ENCODE results near the gene PRIM1.
"Not testable (repeated sequence)": the region's sequence is repeated elsewhere in the genome, so short reads cannot be mapped to it uniquely, and the experiment has no call there.

The PRIM1 gene

GRCh38 chr12:56751712-56752598 lies at the start of gene PRIM1:
TSS of gene PRIM1 (minus strand) at chr12:56752323. CDS start at chr12:56752298, 25 bp downstream.
- peak; percentile 80 for DNase-seq

GRCh38 chr12:56800221-56800620 lies 48.1 kb upstream of the PRIM1 start:
- DNase-seq = no peak

GRCh38 chr12:56799345-56799744 lies 47.2 kb upstream of the PRIM1 start:
- DNase-seq = not testable (repeated sequence)

DNA sequence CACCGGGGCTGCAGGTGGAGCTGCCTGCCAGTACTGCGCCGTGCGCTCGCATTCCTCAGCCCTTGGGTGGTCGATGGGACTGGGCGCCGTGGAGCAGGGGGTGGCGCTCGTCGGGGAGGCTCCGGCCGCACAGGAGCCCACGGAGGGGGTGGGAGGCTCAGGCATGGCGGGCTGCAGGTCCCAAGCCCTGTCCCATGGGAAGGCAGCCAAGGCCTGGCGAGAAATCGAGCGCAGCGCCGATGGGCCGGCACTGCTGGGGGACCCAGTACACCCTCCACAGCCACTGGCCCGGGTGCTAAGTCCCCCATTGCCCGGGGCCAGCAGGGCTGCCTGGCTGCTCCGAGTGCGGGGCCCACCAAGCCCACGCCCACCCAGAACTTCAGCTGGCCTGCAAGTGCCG lies 43.7 kb upstream of the PRIM1 start:
- not testable (repeated sequence) for DNase-seq

DNA sequence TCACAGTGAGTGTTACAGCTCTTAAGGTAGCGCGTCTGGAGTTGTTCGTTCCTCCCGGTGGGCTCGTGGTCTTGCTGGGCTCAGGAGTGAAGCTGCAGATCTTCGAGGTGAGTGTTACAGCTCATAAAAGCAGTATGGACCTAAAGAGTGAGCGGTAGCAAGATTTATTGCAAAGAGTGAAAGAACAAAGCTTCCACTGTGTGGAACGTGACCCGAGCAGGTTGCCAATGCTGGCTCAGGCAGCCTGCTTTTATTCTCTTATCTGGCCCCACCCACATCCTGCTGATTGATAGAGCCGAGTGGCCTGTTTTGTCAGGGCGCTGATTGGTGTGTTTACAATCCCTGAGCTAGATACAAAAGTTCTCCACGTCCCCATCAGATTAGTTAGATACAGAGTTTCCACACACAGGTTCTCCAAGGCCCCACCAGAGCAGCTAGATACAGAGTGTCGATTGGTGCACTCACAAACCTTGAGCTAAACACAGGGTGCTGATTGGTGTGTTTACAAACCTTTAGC lies 43.0 kb upstream of the PRIM1 start:
- not testable (repeated sequence) for DNase-seq

GRCh38 chr12:56793124-56793523 lies 41.0 kb upstream of the PRIM1 start:
- DNase-seq = not testable (repeated sequence)

DNA sequence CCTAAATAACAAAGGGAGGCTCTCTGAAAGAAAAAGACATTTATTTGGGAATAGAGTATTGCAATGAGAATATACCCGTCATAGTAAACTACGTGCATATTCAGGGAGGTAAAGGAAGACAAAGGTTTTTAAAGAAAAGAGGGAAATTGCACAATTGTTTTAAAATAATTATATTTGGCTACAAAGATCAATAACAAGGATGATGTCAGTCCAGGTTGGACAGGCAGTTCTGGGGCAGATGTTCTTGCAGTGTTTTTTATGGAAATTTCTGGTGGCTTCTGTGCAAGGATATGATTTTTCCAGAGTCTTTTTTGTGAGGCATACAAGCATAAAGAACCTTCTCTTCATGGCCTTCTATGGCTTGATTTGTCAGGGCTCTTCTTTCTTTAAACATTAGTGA lies 40.6 kb upstream of the PRIM1 start:
- DNase-seq = no peak

DNA sequence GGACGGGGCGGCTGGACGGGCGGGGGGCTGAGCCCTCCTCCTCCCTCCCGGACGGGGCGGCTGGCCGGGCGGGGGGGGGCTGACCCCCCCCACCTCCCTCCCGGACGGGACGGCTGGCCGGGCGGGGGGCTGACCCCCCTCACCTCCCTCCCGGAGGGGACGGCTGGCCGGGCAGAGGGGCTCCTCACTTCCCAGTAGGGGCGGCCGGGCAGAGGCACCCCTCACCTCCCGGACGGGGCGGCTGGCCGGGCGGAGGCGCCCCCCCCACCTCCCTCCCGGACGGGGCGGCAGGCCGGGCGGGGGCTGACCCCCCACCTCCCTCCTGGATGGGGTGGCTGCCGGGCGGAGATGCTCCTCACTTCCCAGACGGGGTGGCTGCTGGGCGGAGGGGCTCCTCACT lies 37.3 kb upstream of the PRIM1 start:
- not testable (repeated sequence) for DNase-seq

GRCh38 chr12:56787498-56787897 lies 35.4 kb upstream of the PRIM1 start:
- DNase-seq = no peak

- DNase-seq = no peak
Observed at GRCh38 chr12:56785874-56786273, 33.8 kb upstream of the PRIM1 start.

- no peak for DNase-seq
Observed at GRCh38 chr12:56785141-56785865, 33.2 kb upstream of the PRIM1 start.

DNA sequence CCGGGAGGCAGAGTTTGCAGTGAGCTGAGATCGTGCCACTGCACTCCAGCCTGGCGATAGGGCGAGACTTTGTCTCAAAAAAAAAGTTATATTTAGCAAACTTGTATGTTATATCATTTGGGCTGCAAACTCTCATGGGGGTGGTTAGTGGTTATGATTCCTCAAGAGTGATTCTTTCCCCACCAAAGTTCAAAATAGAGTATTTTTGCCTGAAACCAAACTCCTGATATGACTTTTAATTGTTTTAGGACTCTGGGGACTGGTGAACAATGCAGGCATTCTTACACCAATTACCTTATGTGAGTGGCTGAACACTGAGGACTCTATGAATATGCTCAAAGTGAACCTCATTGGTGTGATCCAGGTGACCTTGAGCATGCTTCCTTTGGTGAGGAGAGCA lies 29.6 kb upstream of the PRIM1 start:
- DNase-seq = no peak

DNA sequence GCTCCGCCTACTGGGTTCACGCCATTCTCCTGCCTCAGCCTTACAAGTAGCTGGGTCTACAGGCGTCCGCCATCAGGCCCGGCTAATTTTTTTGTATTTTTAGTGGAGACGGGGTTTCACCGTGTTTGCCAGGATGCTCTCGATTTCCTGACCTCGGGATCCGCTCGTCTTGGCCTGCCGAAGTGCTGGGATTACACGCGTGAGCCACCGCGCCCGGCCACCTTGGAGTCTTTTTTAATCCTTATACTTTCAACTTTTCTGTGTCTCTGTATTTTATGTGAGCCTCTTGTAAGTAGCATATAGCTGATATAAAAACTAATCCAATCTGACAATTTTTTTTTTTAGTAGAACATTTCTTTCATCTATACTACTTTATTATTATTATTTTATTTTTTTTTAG lies 26.6 kb upstream of the PRIM1 start:
- no peak for DNase-seq

DNA sequence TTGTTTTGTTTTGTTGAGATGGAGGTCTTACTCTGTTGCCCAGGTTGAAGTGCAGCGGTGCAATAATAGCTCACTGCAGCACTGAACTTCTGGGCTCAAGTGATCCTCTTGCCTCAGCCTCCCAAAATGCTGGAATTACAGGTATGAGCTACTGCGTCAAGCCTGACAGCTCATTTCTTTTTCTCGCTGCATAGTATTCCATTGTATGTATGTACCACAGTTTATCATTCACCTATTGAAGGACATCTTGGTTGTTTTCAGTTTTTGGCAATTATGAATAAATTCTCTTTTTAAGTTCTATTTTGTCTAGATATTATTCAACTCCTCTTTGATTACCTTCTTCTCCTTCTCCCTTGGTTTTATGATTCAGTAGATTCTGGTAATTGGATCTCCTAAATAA lies 24.5 kb upstream of the PRIM1 start:
- no peak for DNase-seq

DNA sequence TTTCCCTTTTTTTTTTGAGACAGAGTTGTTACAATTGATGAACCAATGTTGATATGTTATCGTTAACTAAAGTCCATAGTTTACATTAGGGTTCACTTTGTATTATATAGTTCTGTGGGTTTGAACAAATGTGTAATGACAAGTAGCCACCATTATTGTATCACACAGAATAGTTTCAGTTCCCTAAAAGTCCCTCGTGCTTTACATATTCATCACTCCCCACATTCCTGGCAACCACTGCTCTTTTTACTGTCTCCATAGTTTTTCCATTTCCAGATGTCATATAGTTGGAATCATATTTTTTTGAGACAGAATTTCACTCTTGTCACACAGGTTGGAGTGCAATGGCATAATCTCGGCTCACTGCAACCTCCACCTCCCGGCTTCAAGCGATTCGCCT lies 23.5 kb upstream of the PRIM1 start:
- no peak for DNase-seq

GRCh38 chr12:56773113-56773512 lies 21.0 kb upstream of the PRIM1 start:
- DNase-seq = no peak

DNA sequence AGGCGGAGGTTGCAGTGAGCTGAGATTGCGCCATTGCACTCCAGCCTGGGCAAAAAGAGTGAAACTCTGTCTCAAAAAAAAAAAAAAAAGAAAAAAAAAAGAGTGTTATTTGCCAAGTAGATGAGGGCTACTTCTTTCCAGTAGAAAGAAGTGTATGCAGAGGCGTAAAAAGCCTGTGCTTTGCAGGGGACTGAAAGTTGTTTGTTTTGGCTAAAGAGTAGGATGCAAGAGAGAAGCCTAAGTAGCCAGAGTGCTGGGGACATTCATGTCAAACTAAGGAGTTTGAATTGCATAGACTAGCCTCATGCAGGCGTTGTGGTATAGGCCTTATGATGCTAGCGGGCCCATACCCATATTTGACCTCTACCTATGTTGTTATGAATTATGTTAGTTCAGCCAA lies 20.5 kb upstream of the PRIM1 start:
- no peak for DNase-seq

GRCh38 chr12:56769868-56770267 lies 17.7 kb upstream of the PRIM1 start:
- no peak for DNase-seq

GRCh38 chr12:56768424-56768823 lies 16.3 kb upstream of the PRIM1 start:
- DNase-seq = no peak

- no peak for DNase-seq
Observed at GRCh38 chr12:56766535-56766934, 14.4 kb upstream of the PRIM1 start.

DNA sequence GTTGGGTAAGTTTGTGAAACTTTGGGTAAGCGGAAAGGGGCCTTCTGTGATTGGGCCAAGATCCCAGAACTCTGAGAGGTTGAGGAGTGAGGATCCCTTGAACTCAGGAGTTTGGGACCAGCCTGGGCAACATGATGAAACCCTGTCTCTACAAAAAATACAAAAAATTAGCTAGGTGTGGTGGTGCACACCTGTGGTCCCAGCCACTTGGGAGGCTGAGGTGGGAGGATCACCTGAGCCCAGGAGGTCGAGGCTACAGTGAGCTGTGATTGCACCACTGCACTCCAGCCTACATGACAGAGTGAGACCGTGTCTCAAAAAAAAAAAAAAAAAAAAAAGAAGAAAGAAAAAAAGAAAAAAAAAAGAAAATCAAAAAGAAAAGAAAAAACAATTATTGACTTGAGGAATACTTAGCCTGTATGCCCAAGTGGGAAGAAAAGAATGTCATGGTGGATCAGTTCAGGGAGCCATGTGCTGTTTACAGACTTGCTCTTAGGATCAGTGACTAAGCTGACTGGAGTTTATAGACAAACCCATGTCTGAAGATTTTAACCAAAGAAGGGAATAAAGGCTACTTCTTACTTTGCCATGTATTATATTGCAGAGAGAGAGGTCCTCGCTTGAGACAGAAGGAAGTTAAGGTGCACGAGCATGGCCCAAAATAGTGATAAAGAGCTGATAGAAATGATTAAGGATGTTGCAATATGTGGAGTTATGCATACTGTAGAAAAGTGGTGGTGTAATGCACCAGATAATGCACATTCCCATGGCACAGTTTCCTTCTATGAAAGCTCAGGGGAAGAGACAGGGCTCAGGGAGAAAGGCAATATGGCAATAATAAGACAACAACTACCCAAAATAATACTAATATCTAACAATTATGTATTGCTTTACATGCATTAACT lies 11.9 kb upstream of the PRIM1 start:
- DNase-seq = no peak

DNA sequence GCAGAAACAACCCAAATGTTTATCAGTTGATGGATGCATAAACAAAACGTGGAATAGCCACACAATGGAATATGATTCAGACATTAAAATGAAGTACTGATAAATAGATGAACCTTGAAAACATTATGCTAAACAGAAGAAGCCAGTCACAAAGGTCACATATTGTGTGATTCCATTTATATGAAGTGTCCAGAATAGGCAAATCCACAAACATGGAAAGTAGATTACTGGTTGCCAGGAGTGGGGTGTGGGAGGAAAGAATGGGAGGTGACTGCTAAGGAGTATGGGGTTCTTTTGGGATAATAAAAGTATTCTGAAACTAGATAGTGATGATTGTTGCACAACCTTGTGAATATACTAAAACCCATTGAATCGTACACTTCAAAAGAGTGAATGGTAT lies 9.7 kb upstream of the PRIM1 start:
- DNase-seq = no peak

DNA sequence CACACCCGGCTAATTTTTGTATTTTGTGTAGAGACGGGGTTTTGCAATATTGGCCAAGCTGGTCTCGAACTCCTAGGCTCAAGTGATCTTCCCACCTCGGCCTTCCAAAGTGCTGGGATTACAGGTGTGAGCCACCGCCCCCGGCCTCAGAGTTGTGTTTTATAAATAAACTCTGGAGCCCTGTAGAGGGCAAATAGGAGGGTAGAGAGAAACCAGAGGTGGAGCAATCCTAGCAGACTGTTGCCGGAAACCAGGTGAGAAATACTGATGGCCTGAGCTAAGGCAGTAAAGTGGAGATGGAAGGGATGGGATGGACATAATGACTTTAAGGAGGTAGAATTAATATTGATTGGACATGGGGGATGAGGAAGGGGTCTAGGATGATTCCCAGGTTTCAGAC lies 8.3 kb upstream of the PRIM1 start:
- no peak for DNase-seq
